ENCODE measurements around the gene RNF4. TPM values are rescaled to one million over a fixed set of nuclear protein-coding genes. Genes with fewer than 3 reads are reported as not detected.

RNF4 gene
- total and polyA plus RNA-seq, 2 donors (not counting 1 experiment from before 2014, with no cell fraction given): 45.6 to 72.4 TPM

DNA sequence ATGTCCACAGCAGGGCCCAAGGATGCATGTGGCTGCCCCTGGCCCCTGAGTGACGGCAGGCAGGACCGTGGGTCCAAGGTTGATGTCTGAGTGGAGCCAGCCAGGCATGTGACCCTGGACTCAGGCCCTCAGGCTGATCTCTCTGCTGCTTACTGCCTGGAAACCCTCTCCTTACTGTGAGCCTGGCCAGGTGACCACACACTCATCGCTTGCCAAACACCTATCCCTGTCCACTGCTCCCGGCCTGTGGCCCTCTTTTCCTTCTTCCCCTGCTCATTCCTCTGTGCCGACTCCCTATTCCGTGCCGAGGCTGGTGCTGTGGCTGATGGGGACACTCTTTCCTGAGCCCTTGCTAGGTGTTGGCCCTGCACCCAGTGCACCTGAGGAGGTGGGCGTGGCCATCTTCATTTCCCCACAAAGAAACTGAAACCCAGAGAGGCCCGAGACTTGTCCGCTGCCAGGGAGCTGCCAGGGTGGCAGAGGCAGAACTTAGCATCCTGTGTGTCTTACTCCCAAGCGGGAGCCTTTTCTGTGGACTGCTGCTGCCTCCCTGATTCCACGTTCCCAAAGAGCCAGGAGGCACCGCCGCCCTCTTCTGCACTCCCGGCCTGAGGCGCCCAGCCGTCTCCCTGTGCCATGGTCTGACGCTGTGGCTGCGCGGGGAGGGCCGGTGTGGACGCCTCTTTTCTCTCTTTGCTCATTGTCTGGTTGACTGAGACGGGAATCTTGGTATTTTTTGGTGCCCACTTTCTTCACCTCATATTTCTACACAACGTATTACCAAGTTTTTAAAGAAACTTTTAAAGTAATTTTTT is 11.2 kb upstream of the RNF4 start:
- no peak overlapping the region for H3K9ac ChIP-seq (ENCODE audit: insufficient read depth, low read length)
- no peak overlapping the region for H3K4me2 ChIP-seq (ENCODE audit: extremely low read depth, insufficient read depth, low read length)
- H2AFZ ChIP-seq (ENCODE audit: low read length): no peak overlapping the region
- no peak for DNase-seq (ENCODE audit: low read depth in 2 of 2)
- no peak overlapping the region for H3K27ac ChIP-seq (ENCODE audit: insufficient read depth, low read length)
- H3K9me3 ChIP-seq (ENCODE audit: control insufficient read depth, insufficient read depth, low read depth, low read length): no peaks in the 10 kb centered on the region
- no peak overlapping the region for H3K4me3 ChIP-seq (replicated peaks in 1 of 4; ENCODE audit: control extremely low read depth in 1 of 4, insufficient read depth in 1 of 4, low read depth in 3 of 4, low read length in 4 of 4)
- no peaks in the 10 kb centered on the region for H3K79me2 ChIP-seq (ENCODE audit: control insufficient read depth, insufficient read depth, low read length)
- peaks cover 4% of the 10 kb centered on the region for H3K4me1 ChIP-seq (ENCODE audit: control insufficient read depth, extremely low read depth, insufficient read depth, low read length)
- TF ChIP-seq, protein P1, sequence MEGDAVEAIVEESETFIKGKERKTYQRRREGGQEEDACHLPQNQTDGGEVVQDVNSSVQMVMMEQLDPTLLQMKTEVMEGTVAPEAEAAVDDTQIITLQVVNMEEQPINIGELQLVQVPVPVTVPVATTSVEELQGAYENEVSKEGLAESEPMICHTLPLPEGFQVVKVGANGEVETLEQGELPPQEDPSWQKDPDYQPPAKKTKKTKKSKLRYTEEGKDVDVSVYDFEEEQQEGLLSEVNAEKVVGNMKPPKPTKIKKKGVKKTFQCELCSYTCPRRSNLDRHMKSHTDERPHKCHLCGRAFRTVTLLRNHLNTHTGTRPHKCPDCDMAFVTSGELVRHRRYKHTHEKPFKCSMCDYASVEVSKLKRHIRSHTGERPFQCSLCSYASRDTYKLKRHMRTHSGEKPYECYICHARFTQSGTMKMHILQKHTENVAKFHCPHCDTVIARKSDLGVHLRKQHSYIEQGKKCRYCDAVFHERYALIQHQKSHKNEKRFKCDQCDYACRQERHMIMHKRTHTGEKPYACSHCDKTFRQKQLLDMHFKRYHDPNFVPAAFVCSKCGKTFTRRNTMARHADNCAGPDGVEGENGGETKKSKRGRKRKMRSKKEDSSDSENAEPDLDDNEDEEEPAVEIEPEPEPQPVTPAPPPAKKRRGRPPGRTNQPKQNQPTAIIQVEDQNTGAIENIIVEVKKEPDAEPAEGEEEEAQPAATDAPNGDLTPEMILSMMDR (conservative IDR thresholded peaks at IDR 0.05 in 1 of 2, IDR thresholded peaks at IDR 0.05 in 1 of 2; ENCODE audit: low read depth in 1 of 2, low read length in 2 of 2): no peak
- no peak for TF ChIP-seq EZH2 (IDR thresholded peaks at IDR 0.05; ENCODE audit: low read length, missing control alignments)
- H3K36me3 ChIP-seq (ENCODE audit: control insufficient read depth, insufficient read depth, low read length): no peaks in the 10 kb centered on the region
- no peaks in the 10 kb centered on the region for H3K27me3 ChIP-seq (ENCODE audit: control insufficient read depth, insufficient read depth, low read length)
- H4K20me1 ChIP-seq (ENCODE audit: control insufficient read depth, extremely low read depth, insufficient read depth, low read length): no peaks in the 10 kb centered on the region

DNA sequence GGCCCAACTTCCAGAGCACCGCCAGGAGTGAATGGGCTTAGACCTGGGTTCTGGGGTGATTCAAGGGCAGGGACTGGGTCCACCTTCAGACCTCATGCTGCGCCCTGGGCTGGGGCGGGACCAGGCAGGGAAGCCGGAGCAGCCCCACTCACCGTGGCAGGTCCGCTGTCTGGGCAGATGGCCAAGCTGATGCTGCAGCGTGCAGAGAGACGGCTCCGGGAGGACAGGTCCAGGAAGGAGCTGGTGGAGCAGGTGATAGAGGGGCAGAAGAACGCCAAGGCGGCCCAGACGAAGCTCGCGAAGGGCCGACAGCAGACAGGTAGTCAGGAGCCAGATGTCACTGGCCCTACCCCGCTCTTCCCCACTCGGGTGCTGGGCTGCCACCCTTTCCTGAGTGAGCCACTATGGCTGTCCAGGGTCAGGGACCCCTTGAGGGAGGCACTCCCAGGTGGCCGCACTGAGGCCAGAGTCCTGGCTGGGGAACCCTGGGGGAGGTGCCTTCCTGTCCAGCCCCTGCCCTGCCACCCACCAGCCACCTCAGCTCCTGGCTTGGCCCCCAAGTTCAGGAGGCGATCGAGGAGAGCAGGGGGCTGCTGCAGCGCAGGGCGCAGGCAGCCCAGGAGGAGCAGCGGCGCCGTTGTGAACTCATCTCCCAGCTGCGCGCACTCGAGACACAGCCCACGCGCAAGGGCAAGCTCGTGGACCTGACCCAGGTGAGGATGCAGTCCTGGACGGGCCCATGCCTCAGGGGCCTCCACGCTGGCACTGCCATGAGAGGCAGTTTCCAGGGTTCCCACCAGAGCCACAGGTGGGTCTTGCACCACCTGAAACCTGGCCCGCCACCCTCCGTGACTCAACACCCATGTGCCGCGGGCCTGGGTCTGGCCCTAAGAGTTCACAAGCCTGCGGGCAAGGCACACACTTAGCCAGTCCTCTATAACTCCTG is 10.1 kb upstream of the RNF4 start:
- H3K4me2 ChIP-seq (ENCODE audit: extremely low read depth, insufficient read depth, low read length): no peak overlapping the region
- no peak for DNase-seq (ENCODE audit: low read depth in 2 of 2)
- no peak overlapping the region for H3K27ac ChIP-seq (ENCODE audit: insufficient read depth, low read length)
- H3K27me3 ChIP-seq (ENCODE audit: control insufficient read depth, insufficient read depth, low read length): no peaks in the 10 kb centered on the region
- H3K4me1 ChIP-seq (ENCODE audit: control insufficient read depth, extremely low read depth, insufficient read depth, low read length): peaks cover 4% of the 10 kb centered on the region
- no peaks in the 10 kb centered on the region for H3K9me3 ChIP-seq (ENCODE audit: control insufficient read depth, insufficient read depth, low read depth, low read length)
- H3K36me3 ChIP-seq (ENCODE audit: control insufficient read depth, insufficient read depth, low read length): no peaks in the 10 kb centered on the region
- H2AFZ ChIP-seq (ENCODE audit: low read length): no peak overlapping the region
- no peak overlapping the region for H3K9ac ChIP-seq (ENCODE audit: insufficient read depth, low read length)
- no peak for TF ChIP-seq EZH2 (IDR thresholded peaks at IDR 0.05; ENCODE audit: low read length, missing control alignments)
- TF ChIP-seq, protein P1 (conservative IDR thresholded peaks at IDR 0.05 in 1 of 2, IDR thresholded peaks at IDR 0.05 in 1 of 2; ENCODE audit: low read depth in 1 of 2, low read length in 2 of 2): no peak
- H4K20me1 ChIP-seq (ENCODE audit: control insufficient read depth, extremely low read depth, insufficient read depth, low read length): no peaks in the 10 kb centered on the region
- no peak overlapping the region for H3K4me3 ChIP-seq (replicated peaks in 1 of 4; ENCODE audit: control extremely low read depth in 1 of 4, insufficient read depth in 1 of 4, low read depth in 3 of 4, low read length in 4 of 4)
- no peaks in the 10 kb centered on the region for H3K79me2 ChIP-seq (ENCODE audit: control insufficient read depth, insufficient read depth, low read length)

Measured in fibroblast of lung (primary cell).